Measurements from ENCODE around the gene APBB2.

DNA sequence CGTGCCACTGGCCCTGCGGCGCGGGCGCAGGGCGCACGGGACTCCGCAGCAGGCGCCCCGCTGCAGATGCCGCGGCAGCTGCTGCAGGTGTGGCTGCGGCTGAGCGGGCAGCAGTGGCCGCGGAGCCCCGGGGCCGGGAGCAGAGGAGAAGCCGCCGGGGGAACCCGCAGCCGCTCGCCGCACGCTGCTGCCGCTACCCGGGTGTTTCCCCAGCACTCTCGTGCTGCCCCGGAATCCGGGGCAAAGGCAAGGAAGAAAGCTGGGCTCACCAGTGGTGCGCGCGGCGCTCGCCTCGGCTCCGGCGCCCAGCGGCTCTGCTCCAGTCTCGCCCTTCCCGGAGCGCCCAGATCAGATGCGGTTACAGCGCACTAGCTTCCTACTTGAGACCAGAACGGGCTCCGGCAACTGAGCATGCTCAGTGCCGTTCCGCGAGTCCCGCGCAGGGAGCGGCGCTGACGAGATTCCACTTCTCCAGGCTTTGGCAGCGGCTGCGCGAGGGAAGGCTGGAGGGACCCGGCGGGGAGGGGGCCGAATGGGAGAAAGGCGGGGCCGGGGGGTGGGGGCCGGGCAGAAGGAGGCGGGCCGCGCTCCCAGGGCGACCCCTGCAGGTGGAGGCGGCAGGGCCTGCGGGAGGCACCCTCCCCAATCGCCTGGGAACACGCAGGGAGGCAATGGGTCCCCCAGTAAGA, at the start of gene APBB2:
- TF ChIP-seq TAF1 (conservative IDR thresholded peaks at IDR 0.05): no peak
- TF ChIP-seq, protein P1, sequence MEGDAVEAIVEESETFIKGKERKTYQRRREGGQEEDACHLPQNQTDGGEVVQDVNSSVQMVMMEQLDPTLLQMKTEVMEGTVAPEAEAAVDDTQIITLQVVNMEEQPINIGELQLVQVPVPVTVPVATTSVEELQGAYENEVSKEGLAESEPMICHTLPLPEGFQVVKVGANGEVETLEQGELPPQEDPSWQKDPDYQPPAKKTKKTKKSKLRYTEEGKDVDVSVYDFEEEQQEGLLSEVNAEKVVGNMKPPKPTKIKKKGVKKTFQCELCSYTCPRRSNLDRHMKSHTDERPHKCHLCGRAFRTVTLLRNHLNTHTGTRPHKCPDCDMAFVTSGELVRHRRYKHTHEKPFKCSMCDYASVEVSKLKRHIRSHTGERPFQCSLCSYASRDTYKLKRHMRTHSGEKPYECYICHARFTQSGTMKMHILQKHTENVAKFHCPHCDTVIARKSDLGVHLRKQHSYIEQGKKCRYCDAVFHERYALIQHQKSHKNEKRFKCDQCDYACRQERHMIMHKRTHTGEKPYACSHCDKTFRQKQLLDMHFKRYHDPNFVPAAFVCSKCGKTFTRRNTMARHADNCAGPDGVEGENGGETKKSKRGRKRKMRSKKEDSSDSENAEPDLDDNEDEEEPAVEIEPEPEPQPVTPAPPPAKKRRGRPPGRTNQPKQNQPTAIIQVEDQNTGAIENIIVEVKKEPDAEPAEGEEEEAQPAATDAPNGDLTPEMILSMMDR (IDR thresholded peaks at IDR 0.05; ENCODE audit: low read depth, low read length, missing input control): peak; percentile 72

Measured in liver (tissue), 3 donors.